Measurements from ENCODE around the gene TAOK1. TPM values are rescaled to one million over a fixed set of nuclear protein-coding genes. Genes with fewer than 3 reads are reported as not detected.
A peak's percentile ranks its signal among the peaks of the same experiment; 100 is the strongest.

Gene TAOK1
- total and polyA plus RNA-seq, 2 of the 13 experiments (the other 11 are each of a cell fraction or from before 2014, with no cell fraction given) = 14.1 to 23.0 TPM

DNA sequence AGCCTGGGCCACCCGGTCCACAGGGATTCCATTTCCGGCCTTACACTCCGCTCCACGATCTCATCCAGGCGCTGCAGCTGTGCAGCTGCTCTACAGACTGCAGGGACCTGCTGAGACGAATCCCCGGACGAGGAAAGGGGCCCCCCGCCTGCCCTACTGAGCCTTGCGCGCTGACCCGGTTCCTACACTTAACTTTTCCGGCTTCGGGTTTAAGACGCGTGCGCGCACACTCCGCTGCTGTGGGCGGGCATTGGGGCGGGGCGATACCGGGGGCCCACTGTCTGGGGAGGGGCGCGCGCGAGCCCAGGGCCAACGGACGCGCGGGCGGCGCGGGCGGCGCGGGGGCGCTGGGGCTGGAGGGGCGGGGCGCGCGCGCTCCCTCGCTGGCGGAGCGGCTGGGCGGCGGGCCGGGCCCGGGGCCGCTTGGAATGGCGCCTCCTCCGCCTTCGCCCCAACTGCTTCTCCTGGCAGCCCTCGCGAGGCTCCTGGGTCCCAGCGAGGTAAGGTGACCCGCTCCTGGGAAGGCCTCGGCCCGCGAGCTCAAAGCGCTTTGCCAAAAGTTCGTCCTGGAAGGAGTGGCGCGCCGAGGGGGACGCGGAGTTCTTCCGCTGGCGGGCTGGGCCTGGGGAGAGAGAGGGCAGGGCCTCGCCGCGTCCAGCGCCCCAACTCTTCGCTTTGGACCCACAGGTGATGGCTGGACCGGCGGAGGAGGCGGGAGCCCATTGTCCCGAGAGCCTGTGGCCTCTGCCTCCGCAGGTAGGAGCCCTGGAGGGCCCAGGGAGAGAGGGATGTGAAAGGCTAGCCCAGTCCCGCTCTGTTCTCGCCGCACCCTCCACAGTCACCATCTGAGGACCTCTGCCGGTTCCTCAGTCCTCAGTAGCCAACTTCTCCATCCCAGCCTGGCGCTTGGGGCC is 178.4 kb downstream of the TAOK1 start, which contains the start of gene TP53I13 (continued):
- TF ChIP-seq, protein P1, sequence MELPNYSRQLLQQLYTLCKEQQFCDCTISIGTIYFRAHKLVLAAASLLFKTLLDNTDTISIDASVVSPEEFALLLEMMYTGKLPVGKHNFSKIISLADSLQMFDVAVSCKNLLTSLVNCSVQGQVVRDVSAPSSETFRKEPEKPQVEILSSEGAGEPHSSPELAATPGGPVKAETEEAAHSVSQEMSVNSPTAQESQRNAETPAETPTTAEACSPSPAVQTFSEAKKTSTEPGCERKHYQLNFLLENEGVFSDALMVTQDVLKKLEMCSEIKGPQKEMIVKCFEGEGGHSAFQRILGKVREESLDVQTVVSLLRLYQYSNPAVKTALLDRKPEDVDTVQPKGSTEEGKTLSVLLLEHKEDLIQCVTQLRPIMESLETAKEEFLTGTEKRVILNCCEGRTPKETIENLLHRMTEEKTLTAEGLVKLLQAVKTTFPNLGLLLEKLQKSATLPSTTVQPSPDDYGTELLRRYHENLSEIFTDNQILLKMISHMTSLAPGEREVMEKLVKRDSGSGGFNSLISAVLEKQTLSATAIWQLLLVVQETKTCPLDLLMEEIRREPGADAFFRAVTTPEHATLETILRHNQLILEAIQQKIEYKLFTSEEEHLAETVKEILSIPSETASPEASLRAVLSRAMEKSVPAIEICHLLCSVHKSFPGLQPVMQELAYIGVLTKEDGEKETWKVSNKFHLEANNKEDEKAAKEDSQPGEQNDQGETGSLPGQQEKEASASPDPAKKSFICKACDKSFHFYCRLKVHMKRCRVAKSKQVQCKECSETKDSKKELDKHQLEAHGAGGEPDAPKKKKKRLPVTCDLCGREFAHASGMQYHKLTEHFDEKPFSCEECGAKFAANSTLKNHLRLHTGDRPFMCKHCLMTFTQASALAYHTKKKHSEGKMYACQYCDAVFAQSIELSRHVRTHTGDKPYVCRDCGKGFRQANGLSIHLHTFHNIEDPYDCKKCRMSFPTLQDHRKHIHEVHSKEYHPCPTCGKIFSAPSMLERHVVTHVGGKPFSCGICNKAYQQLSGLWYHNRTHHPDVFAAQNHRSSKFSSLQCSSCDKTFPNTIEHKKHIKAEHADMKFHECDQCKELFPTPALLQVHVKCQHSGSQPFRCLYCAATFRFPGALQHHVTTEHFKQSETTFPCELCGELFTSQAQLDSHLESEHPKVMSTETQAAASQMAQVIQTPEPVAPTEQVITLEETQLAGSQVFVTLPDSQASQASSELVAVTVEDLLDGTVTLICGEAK (IDR thresholded peaks at IDR 0.05) = no peak
- TF ChIP-seq, protein P1 (CRISPR knock-in tag; IDR thresholded peaks at IDR 0.05) = peak; percentile 44; the same call in 1 of the 2 replicates
- no peak for TF ChIP-seq ZSCAN31 (CRISPR knock-in tag; IDR thresholded peaks at IDR 0.05; ENCODE audit: low read depth)
- peak; percentile 17; the same call in 1 of the 2 replicates for TF ChIP-seq PHF21A (CRISPR knock-in tag; IDR thresholded peaks at IDR 0.05)
- TF ChIP-seq ZNF160 (CRISPR knock-in tag; IDR thresholded peaks at IDR 0.05) = no peak
- TF ChIP-seq RBM22 (optimal IDR thresholded peaks at IDR 0.05; ENCODE audit: low read length) = no peak
- TF ChIP-seq MTA3 (CRISPR knock-in tag; IDR thresholded peaks at IDR 0.05) = no peak
- TF ChIP-seq BCL6 (CRISPR knock-in tag; IDR thresholded peaks at IDR 0.05) = no peak; the same call in 1 of the 2 replicates
- TF ChIP-seq DNMT3B (CRISPR knock-in tag; conservative IDR thresholded peaks at IDR 0.05) = peak; percentile 59; the same call in 1 of the 2 replicates
- 0 out of 2 replicates have a peak, but pooled peaks have one; percentile 11 for TF ChIP-seq MTA1 (CRISPR knock-in tag; IDR thresholded peaks at IDR 0.05; ENCODE audit: borderline replicate concordance)
- TF ChIP-seq ZBTB7B (CRISPR knock-in tag; IDR thresholded peaks at IDR 0.05) = no peak
- TF ChIP-seq, protein P2, sequence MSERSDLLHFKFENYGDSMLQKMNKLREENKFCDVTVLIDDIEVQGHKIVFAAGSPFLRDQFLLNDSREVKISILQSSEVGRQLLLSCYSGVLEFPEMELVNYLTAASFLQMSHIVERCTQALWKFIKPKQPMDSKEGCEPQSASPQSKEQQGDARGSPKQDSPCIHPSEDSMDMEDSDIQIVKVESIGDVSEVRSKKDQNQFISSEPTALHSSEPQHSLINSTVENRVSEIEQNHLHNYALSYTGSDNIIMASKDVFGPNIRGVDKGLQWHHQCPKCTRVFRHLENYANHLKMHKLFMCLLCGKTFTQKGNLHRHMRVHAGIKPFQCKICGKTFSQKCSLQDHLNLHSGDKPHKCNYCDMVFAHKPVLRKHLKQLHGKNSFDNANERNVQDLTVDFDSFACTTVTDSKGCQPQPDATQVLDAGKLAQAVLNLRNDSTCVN (CRISPR knock-in tag; IDR thresholded peaks at IDR 0.05; ENCODE audit: borderline replicate concordance) = no peak
- TF ChIP-seq MED8 (CRISPR knock-in tag; IDR thresholded peaks at IDR 0.05; ENCODE audit: insufficient replicate concordance) = peak; percentile 35
- TF ChIP-seq, protein P3, sequence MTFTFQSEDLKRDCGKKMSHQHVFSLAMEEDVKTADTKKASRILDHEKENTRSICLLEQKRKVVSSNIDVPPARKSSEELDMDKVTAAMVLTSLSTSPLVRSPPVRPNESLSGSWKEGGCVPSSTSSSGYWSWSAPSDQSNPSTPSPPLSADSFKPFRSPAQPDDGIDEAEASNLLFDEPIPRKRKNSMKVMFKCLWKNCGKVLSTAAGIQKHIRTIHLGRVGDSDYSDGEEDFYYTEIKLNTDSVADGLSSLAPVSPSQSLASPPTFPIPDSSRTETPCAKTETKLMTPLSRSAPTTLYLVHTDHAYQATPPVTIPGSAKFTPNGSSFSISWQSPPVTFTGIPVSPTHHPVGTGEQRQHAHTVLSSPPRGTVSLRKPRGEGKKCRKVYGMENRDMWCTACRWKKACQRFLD (CRISPR knock-in tag; IDR thresholded peaks at IDR 0.05; ENCODE audit: borderline replicate concordance) = no peak
- TF ChIP-seq MXI1 (IDR thresholded peaks at IDR 0.05; ENCODE audit: borderline replicate concordance, low read depth, low read length) = no peak; the same call in 2 of the 3 replicates
- no peak for TF ChIP-seq BRD4 (CRISPR knock-in tag; IDR thresholded peaks at IDR 0.05)
- TF ChIP-seq ZNF878 (CRISPR knock-in tag; IDR thresholded peaks at IDR 0.05) = no peak
- TF ChIP-seq NR1H2 (CRISPR knock-in tag; IDR thresholded peaks at IDR 0.05; ENCODE audit: borderline replicate concordance, low read depth) = no peak

Data from HepG2 (cell line).